HG02623 (cell line): ENCODE measurements around the gene ENAH.
A peak's percentile ranks its signal among the peaks of the same experiment; 100 is the strongest.
"Not testable (repeated sequence)": the region's sequence is repeated elsewhere in the genome, so short reads cannot be mapped to it uniquely, and the experiment has no call there.

Experiments
- ATAC-seq: cut with Tn5 transposase; IDR thresholded peaks from one replicate; pipeline ENCODE4 v1.9.1; 2021; ENCODE audit warnings: moderate library complexity; ENCODE audit not compliant: unreplicated experiment

Gene ENAH

DNA sequence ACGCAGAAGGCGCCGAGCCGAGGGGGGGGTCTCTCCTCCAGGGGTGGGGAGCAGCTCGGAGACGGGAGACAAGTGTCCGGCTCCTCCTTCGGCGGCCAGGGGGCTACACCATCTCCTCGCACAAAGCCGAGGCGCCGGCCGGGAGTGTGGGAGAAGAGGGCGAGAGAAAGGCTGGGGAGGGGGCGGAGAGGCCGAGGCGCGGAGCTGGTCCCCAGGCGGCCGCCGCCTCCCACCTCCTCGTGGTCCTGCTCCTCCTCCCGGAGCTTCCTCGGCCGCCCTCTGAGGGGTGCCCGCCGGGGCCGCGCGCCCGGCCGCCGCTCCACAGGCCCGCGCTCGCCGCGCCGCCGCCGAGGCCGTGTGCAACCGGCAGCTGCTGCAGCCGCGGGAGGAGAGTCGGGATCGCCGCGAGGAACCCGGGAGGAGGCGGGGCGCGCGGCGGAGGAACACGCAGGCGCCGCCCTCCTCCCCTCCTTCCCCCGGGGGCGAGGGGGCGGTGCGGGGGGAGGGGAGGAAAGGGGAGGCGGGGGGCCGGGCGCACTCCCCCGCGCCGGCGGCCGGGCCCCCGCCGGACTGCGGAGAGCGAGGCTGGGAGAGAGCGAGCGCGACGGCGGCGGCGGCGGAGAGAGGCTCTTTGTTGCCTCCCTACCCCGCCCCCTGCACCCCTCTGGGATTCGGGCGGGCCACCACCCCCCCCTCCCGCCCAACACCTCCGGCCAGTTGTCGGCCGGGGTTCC is at the start of gene ENAH:
Gene ENAH, minus strand, starts transcription at position 395 of the 734 bp plus-strand sequence. CDS start 433 bp downstream, outside the sequence.
- ATAC-seq: peak; percentile 65

DNA sequence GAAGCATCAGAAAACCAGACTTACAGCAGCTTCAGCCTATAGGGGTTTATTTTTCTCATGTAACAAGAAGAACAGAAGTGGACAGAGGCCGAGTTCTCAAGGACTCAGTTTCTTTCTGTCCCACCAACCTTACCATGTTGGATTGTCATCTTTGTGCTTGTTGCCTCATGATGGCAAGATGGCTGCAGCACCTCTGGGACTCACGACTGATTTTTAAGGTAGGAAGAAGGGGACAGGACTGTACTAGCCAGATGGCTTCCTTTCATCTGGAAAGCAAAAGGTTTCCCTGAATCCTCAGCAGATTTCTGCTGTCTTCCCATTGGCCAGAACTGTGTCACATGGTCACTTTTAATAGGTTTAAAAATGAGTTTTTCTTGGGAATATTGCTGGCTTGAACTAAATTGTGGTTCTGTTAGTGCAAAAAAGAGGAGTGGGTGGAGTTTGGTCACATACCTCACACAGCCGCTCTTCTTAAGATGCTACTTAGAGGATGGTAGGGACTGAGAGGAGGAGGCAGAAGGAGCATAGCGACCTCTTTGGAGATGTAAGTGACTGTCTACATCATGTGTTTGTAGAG is 48.1 kb upstream of the ENAH start:
- no peak for ATAC-seq

DNA sequence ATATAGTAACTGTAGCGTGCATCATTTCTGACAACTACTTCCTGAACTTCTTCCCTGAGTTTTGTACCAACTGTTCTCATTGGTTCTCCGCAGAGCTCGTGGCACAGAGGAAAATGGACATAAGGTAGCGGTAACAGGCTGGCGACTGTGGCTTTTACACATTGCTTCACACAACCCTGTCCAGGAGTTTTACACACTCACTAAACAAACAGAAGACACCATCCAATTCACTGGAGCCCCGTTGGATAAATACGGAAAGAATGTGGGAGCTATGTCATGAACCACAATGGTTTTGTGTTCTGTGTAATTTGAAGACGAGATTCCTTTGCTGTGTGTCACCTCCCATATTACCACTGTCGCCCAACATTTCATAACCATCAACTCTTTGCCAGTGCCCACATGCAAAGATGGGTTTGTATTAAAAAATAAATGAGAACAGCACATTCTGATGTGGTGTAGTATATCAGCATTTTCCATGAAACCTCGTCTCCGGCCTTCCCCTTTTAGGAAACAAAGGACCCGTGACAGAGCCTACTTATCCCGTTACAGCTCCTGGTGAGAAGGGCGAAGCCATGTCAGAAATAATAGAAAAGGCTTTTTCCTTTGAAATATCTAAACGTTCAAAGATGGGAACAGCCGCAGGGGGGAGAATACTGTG is 47.4 kb upstream of the ENAH start:
- no peak for ATAC-seq

DNA sequence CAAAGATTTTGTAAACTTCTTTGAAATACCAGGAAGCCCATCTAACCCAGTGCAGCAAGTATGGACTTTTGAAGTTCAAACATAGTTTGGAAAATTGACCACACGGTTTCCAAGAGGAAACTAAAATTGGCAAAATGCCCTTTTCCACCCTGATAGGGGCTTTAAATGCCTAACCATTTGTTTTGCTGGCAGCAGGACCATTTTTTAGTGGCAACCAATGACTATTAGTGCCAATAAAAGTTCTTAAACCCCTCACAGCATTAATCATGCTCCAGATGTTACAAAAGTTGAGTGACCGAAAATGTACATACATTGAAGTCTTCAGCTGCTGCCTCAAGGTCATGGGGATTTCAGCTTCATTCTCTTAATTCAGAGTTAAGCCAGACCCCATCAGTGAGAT is 46.4 kb upstream of the ENAH start:
- ATAC-seq: no peak

DNA sequence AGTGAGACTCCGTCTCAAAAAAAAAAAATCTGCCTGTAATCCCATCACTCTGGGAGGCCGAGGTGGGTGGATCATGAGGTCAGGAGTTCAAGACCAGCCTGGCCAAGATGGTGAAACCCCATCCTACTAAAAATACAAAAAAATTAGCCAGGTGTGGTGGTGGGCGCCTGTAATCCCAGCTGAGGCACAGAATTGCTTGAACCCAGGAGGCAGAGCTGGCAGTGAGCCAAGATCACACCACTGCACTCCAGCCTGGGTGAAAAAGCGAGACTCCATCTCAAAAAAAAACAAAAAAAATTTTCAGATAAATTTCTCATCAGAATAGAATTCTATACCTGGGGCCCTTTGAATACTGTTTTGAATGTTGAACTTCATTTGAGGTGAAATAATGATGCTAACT is 45.3 kb upstream of the ENAH start:
- not testable (repeated sequence) for ATAC-seq

DNA sequence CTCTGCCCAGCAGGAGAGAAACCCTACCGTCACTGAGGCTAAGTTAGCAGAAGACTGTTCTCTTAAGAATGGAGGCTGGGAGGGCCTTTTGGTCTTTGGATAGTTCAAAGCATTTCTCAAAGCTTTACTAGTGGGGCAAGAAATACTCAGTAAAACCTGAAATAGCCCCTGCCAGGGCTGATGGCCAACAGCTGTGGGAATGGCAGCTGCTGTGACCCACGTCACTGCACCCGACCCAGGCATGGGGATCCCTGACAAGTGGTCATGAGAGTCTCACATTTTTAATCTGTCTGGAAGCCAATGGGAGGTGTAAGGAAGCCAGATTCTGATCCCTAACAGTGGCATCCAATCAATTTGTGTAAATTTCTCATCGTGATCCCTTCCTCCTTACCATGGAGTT is 44.5 kb upstream of the ENAH start:
- ATAC-seq: no peak

DNA sequence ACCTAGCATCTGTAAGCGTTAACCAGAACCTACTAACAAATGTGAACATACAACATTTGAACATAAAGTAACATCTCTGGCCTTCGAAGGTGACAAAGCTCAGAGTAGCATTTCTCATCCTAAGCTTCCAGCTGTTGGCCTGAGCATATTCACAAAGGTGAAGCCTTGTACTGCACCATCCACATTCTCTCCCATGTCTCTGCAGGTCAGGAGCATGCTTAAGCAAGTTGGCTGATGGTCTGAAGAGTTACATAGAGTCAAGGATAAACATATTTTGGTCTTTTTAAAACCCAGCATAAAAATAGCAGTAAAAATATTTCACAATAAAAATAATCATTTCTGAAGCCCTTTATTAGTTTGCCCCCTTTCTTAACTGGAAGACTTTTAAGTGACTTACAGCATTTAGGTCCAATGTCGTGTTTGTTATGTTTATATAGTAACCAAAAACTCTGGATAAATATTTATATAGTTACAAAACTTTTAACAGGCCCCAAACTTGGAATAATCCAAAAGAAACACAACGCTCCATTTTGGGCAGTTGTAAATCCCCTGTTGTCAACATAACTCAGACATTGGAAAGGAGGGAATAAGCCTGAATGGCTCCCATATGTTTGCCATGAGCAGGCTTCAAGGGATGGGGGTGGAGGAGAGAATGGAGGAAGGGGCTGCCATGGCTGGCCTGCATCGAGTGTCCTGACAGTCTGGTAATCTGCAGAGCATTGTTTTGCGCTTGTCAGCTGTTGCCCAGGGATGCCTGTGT is 42.8 kb upstream of the ENAH start:
- no peak for ATAC-seq

DNA sequence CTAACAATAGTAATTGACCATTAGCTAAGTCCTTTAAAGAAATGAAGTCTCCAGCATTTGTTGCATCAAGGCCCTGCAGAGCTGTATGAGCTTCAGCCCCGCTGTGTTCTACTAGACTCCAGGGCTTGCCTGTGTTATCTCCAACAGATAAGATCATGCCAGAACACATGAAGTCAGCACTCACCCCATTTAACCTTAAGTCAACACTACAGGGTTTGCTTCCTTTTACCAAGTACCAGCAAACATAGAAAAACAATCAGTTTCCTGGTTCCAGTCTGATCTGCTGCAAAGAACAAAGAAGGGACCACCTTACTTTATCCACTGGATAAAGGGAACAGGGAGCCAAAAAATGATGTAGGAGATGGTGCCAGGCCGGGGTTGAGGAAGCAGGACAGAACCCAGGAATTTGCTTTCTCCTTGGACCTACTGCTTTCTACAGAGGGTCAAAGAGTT is 41.3 kb upstream of the ENAH start:
- ATAC-seq: no peak

DNA sequence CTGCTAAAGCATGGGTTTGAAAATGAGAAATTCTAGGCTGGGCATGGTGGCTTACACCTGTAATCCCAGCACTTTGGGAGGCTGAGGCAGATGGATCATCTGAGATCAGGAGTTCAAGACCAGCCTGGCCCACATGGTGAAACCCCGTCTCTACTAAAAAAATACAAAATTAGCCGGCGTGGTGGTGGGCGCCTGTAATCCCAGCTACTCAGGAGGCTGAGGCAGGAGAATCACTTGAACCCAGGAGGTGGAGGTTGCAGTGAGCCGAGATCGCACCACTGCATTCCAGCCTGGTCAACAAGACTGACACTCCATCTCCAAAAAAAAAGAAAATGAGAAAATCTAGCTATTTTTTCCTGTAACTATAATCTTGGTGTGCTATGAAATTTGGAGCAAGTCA is 40.8 kb upstream of the ENAH start:
- ATAC-seq: not testable (repeated sequence)

DNA sequence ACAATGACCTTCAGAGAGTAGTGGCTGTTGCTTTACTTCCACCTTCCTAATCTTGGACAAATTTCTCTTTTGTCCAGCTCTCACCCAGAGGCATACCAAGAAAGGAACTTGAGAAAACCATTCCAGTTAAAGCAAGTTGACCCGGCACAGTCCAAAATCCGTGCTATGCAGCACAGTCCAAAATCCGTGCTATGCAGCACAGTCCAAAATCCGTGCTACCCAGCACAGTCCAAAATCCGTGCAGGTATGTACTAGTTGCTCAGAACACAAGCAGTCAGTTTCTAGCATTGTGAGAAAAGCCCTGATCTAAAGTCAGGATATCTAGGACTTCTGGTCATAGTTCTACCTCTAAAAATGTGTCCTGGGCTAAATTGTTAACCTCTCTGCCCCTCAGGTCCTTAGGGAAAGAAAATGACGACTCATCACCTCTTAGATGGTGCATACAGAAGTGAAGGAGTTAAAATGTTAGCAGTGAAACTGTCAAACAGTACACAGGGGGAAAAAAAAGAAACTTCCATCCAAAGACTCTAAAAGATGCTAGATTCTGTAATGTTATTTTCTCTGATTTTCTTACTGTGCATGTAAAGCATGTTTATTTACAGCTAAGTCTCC is 40.3 kb upstream of the ENAH start:
- no peak for ATAC-seq

DNA sequence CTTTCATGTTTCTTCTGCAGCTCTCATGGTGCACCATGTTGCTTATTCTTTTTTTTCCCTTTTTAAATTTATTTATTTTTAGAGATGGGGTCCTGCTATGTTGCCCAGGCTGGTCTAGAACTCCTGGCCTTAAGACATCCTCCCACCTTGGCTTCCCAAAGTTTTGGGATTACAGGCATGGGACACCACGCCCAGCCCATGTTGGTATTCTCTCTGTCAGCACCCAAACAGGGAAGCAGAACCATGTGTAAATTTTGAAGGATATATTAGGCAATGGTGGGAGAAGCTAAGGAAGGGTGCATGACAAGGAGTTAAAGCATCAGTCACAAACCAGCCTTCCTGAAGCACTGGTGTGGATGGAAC is 39.6 kb upstream of the ENAH start:
- ATAC-seq: no peak

DNA sequence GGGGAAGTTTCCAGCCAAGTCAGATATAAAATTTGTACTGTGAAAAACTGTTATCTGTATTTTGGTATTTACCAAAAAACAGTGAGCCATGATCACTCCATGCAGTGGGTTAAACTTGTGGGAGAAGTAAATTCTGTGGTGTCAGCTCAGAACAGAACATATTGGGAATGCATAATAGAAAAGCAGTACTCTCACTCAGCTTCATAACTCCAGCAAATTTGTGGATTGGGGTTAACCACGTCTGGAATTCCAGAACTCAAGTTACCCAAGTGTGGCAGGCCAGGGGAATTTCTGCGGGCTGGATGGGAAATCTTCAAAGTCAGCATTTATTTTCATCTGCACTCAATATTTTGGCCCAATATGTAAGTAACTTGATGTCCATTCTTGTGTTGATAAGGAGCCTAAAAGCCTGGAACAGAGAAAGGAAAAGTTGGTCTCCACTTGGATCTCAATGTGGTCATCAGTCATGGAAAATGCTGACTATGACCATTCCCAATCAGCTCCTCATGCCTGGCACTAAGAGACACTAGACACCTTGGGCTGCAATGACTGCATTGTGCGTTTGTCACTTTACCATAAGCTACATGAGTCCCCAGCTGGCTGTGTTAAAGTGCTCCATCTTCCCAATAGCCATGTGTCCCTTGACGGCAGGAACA is 39.1 kb upstream of the ENAH start:
- no peak for ATAC-seq

DNA sequence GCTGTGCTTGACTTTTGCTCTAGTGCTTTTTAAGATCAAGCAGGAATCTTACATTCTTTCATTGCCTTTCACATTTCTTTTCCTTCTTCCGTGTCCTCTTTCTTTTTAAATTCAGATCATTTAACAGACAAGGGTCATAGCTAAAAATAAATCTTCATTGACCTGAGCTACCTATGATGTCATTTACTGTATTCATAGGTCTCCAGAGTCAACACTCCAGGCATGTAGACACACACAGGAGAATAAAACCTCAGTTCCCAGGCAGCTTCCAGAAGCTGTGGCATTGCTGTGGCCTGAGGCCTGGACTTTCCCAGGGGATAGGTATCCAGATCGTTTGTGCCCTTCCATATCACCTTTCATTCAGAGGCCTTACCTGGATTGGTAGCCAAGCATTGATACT is 38.5 kb upstream of the ENAH start:
- no peak for ATAC-seq

DNA sequence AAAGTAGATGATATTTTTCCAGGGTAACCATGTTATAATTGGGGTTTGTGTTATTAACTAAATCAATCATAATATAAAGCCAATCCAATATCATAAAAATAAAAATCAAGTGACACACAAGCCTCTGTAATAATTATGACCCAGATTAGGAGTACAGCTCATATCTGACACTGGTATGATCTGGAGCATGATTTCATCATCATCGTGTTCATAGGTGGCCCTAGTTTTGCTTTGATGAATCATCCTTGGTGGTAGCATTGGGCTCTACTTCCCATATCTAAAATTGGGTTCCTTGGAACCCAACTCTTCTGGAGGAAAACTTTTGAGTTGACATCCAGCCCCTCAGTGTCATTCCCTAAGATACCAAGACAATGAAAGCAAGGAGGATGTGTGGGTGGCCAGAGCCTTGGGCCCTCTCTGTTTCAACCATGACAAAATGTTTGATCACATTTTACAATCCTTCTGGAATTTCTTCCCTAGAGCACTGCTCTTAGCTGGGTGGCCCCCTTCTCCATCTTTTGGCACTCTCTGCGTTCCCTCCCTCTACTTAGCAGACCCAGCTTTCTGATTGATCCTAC is 37.0 kb upstream of the ENAH start:
- ATAC-seq: no peak

DNA sequence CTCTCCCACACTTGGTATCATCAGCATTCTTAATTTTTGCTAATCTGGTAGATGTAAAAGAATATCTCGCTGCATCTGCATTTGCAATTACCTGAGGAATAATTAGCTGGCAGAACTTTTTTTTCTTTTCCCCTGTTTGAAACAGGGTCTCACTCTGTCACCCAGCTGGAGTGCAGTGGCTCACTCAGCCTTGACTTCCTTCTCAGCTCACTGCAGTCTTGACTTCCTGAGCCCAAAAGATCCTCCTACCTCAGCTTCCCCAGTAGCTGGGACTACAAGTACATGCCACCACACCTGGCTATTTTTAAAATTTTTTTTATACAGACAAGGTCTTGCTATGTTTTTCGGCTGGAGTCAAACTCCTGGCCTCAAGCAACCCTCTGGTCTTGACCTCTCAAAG is 35.4 kb upstream of the ENAH start:
- no peak for ATAC-seq

DNA sequence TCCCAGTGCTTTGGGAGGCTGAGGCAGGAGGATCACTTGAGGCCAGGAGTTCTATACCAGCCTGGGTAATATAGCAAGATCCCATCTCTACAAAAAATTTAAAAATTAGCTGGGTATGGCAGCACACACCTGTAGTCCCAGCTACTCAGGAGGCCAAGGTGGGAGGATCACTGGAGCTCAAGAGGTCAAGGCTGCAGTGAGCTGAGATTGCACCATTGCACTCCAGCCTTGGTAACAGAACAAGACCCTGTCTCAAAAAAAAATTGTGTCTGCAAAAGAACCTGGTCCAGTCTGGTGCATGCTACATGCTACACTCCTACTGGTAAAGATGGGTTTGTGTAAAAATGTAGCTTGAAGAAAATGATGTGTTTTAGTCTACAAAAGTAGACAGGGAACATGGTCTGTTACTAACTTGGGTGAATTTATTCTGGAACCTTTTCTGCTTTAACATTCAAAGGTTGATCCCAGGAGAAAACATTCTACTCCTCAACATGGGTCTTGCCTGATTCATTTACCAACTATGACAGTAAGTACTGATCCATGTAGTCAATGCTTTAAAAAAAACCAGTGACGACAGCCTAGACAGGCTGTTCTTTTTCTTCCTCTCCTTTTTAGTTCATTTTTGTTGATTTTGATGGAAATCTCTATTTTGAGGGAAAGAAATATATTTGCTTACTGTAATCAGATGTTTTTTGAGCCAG is 32.7 kb upstream of the ENAH start:
- ATAC-seq: no peak

DNA sequence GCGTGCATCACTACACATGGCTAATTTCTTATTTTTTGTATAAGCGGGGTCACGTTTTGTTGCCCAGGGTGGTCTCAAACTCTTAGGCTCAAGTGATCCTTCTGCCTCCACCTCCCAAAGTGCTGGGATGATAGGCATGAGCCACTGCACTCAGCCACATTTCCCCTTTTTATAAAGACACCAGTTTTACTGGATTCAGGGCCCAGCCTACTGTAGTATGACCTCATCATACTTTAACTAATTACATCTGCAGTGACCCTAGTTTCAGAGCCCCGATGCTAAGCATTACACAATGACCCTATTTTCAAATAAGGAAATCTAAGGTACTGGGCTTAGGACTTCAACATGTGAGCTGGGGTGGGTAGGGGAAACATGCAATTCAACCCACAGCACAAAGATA is 31.8 kb upstream of the ENAH start:
- no peak for ATAC-seq

DNA sequence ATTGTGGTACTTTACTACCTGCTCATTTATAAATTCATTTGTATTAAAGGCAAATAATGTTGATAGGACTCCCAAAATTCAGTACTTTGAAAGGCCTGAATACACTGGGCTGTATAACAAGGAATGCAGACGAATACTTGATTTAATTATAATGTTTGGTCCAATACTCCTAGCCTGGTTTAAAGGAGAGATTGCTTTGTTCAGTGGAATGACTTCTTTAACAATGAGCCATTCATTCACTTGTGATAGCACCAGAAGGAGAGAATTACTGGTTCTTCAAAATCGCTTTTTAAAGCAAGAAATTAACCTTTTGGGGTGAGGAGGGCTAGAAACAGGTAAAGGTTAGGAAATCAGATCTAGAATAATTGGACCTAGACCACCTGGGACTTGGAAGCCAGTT is 28.3 kb upstream of the ENAH start:
- no peak for ATAC-seq

DNA sequence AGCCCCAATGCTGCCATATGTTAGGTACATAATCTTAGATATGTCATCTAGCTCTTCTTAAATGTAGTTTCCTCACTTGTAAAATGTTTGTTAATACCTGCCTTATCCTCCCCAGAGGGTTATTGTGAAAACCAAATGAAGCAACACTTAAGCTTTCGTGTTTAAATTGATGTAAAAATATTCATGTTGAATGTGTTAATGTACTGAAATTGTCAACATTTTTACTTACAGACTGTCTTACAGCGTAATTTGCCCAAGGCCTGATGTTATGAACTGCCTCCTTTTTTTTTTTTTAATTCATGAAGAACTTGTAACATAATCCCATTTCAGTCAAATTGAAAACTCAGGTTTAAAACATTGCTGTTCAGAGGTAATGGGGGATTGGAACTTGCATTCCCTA is 25.6 kb upstream of the ENAH start:
- no peak for ATAC-seq
